IMR-90 (cell line): ENCODE measurements around the gene CCER1. TPM values are rescaled to one million over a fixed set of nuclear protein-coding genes. Genes with fewer than 3 reads are reported as not detected.

Experiments
- ATAC-seq: fragments of 200-7000 bp; cut with Tn5 transposase; 2 replicates; pipeline ENCODE4 v1.9.1; 2020; ENCODE audit warnings: low read depth, mild to moderate bottlenecking, moderate library complexity
- BruUV-seq: library from RNA; stranded (reverse); fragments of 400-500 nt; replicated peaks from 2 replicates; lab custom pipeline; 2021; lab: Mats Ljungman, UMichigan
- CTCF ChIA-PET: fragments of 300-600 bp; formaldehyde crosslinking; extraction: SDS; loops from one replicate; lab custom pipeline; 2021; ENCODE audit warnings: antibody characterized with exemption; lab: Yijun Ruan, JAX
- POLR2A ChIA-PET: fragments of 300-600 bp; sonication (Branson Sonifier 250); formaldehyde crosslinking; loops from one replicate; lab custom pipeline; 2022; ENCODE audit warnings: antibody characterized with exemption; ENCODE audit not compliant: unreplicated experiment; lab: Charles Lee
- DNase-seq: peaks from one replicate; pipeline ENCODE4 v3.0.0; 2013
- H2AFZ ChIP-seq: replicated peaks from 2 replicates; pipeline ENCODE3; 2013; ENCODE audit warnings: low read length, mild to moderate bottlenecking; ENCODE audit not compliant: poor library complexity
- H2AK5ac ChIP-seq: 2 replicates; pipeline ENCODE4 v1.6.1; 2013; ENCODE audit warnings: low read depth, low read length, inconsistent platforms
- H2AK9ac ChIP-seq: replicated peaks from 2 replicates; pipeline ENCODE3; 2013; ENCODE audit warnings: mild to moderate bottlenecking, low read depth, low read length, moderate library complexity; ENCODE audit not compliant: poor library complexity
- H2BK120ac ChIP-seq: 2 replicates; pipeline ENCODE4 v1.6.1; 2013; ENCODE audit warnings: low read depth, low read length, inconsistent platforms
- H2BK15ac ChIP-seq: 3 replicates; pipeline ENCODE4 v1.6.1; 2013; ENCODE audit warnings: low read depth, low read length, inconsistent platforms
- H2BK20ac ChIP-seq: 2 replicates; pipeline ENCODE4 v1.6.1; 2013; ENCODE audit warnings: low read depth, mild to moderate bottlenecking, inconsistent platforms, low read length, moderate library complexity
- H2BK5ac ChIP-seq: 2 replicates; pipeline ENCODE4 v1.6.1; 2013; ENCODE audit warnings: mild to moderate bottlenecking, low read depth, low read length, inconsistent platforms; ENCODE audit not compliant: poor library complexity, severe bottlenecking
- H3K14ac ChIP-seq: replicated peaks from 2 replicates; pipeline ENCODE4 v1.6.1; 2013; ENCODE audit warnings: low read depth, low read length, inconsistent platforms
- H3K18ac ChIP-seq: 2 replicates; pipeline ENCODE4 v1.6.1; 2013; ENCODE audit warnings: low read depth, low read length, control low read depth
- H3K23ac ChIP-seq: 2 replicates; pipeline ENCODE4 v1.6.1; 2013; ENCODE audit warnings: low read depth, low read length, inconsistent platforms
- H3K27ac ChIP-seq: 2 replicates; pipeline ENCODE4 v1.5.1; 2013; ENCODE audit warnings: mild to moderate bottlenecking, control low read depth, low read length; ENCODE audit not compliant: insufficient read depth
- H3K27me3 ChIP-seq: 2 replicates; pipeline ENCODE4 v1.6.1; 2013; ENCODE audit warnings: low read length; ENCODE audit not compliant: control insufficient read depth, insufficient read depth
- H3K36me3 ChIP-seq: 2 replicates; pipeline ENCODE4 v1.6.1; 2013; ENCODE audit warnings: low read length, mixed read lengths; ENCODE audit not compliant: control insufficient read depth, insufficient read depth
- H3K4ac ChIP-seq: 2 replicates; pipeline ENCODE4 v1.6.1; 2013; ENCODE audit warnings: low read depth, low read length, inconsistent platforms
- H3K4me1 ChIP-seq: 2 replicates; pipeline ENCODE4 v1.6.1; 2013; ENCODE audit warnings: low read length, mixed read lengths; ENCODE audit not compliant: control insufficient read depth, insufficient read depth
- H3K4me2 ChIP-seq: 2 replicates; pipeline ENCODE4 v1.6.1; 2013; ENCODE audit warnings: low read depth, mild to moderate bottlenecking, control low read depth, low read length, moderate library complexity
- H3K4me3 ChIP-seq: 2 replicates; pipeline ENCODE4 v1.5.1; 2013; ENCODE audit warnings: low read depth, mild to moderate bottlenecking, control low read depth, low read length, moderate library complexity; ENCODE audit not compliant: insufficient read depth
- H3K56ac ChIP-seq: 2 replicates; pipeline ENCODE4 v1.6.1; 2013; ENCODE audit warnings: low read length, inconsistent platforms; ENCODE audit not compliant: insufficient read depth; ENCODE audit errors: extremely low read depth
- H3K79me1 ChIP-seq, 2 experiments: 2 replicates each; pipeline ENCODE4 v1.6.1; 2013; ENCODE audit warnings: low read length in 2 of 2, inconsistent platforms in 1 of 2, low read depth in 1 of 2
- H3K9ac ChIP-seq: 2 replicates; pipeline ENCODE4 v1.6.1; 2013; ENCODE audit warnings: low read depth, low read length, control low read depth
- H3K9me1 ChIP-seq: 2 replicates; pipeline ENCODE4 v1.6.1; 2013; ENCODE audit warnings: low read length, inconsistent platforms; ENCODE audit not compliant: insufficient read depth
- H3K9me3 ChIP-seq: 2 replicates; pipeline ENCODE4 v1.6.1; 2013; ENCODE audit warnings: low read length; ENCODE audit not compliant: control insufficient read depth, insufficient read depth
- H4K20me1 ChIP-seq: 2 replicates; pipeline ENCODE4 v1.6.1; 2013; ENCODE audit warnings: low read length, inconsistent platforms; ENCODE audit not compliant: insufficient read depth
- H4K5ac ChIP-seq: 2 replicates; pipeline ENCODE4 v1.6.1; 2013; ENCODE audit warnings: mild to moderate bottlenecking, low read depth, low read length, control low read depth
- H4K8ac ChIP-seq, 2 experiments: 2 replicates each; pipeline ENCODE4 v1.6.1; 2013; ENCODE audit warnings: low read depth in 2 of 2, low read length in 2 of 2, control low read depth in 1 of 2, inconsistent platforms in 1 of 2
- H4K91ac ChIP-seq: 2 replicates; pipeline ENCODE4 v1.6.1; 2013; ENCODE audit warnings: low read depth, low read length, inconsistent platforms; ENCODE audit not compliant: insufficient read depth
- BHLHE40 ChIP-seq: fragments of 150-350 bp; IDR thresholded peaks from 2 replicates; pipeline ENCODE4 v1.6.1; 2016; ENCODE audit warnings: mild to moderate bottlenecking, low read depth, low read length
- CEBPB ChIP-seq: IDR thresholded peaks from 2 replicates; pipeline ENCODE4 v1.6.1; 2012; ENCODE audit warnings: low read depth, low read length, improper control_type of control experiment
- CHD1 ChIP-seq: IDR thresholded peaks from 2 replicates; pipeline ENCODE4 v1.6.1; 2012; ENCODE audit warnings: low read depth, low read length, improper control_type of control experiment
- FOS ChIP-seq: fragments of 150-350 bp; IDR thresholded peaks from 2 replicates; pipeline ENCODE4 v1.6.1; 2016; ENCODE audit warnings: low read depth, low read length
- MAZ ChIP-seq: IDR thresholded peaks from 2 replicates; pipeline ENCODE4 v1.6.1; 2012; ENCODE audit warnings: low read depth, mild to moderate bottlenecking, low read length, improper control_type of control experiment, moderate library complexity, borderline replicate concordance
- POLR2A ChIP-seq: IDR thresholded peaks from 2 replicates; pipeline ENCODE4 v1.6.1; 2012; ENCODE audit warnings: mild to moderate bottlenecking, low read depth, low read length
- RCOR1 ChIP-seq: IDR thresholded peaks from 2 replicates; pipeline ENCODE4 v1.6.1; 2012; ENCODE audit warnings: mild to moderate bottlenecking, low read length, improper control_type of control experiment; ENCODE audit not compliant: insufficient replicate concordance
- RFX5 ChIP-seq: IDR thresholded peaks from 2 replicates; pipeline ENCODE4 v1.8.0; 2012; ENCODE audit warnings: low read depth, mild to moderate bottlenecking, low read length, moderate library complexity
- WGBS, 2 experiments: methylation state at CpG; one replicate each; pipeline versions ENCODE4 v1.1.5 to v1.1.7; 2013; ENCODE audit warnings: missing lambda C conversion rate in 2 of 2; ENCODE audit not compliant: insufficient read length in 1 of 2; ENCODE audit errors: extremely low coverage in 2 of 2; 5-methylcytosine and 5-hydroxymethylcytosine counted together
- dilution Hi-C: fragments of 300-500 bp; cut with HindIII; formaldehyde crosslinking; loops from one replicate; pipeline ENCODE4 v1.14.3; 2018; ENCODE audit warnings: low sequenced_read_pairs; ENCODE audit not compliant: unreplicated experiment
- in situ Hi-C: fragments of 300-500 bp; cut with MboI; formaldehyde crosslinking; loops from 3 replicates; pipeline ENCODE4 v1.14.3; 2019; ENCODE audit warnings: low sequenced_read_pairs, inconsistent platforms, mixed read lengths
- intact Hi-C: fragments of 100-400 bp; cut with micrococcal nuclease; formaldehyde crosslinking; loops from 2 replicates; pipeline ENCODE4 v1.10.0; 2022
- polyA plus RNA-seq, 3 experiments: library from polyadenylated mRNA; depleted of rRNA; stranded (reverse); fragments of >200 nt; gene quantifications; 2 replicates each; pipeline ENCODE4 v1.2.3, GENCODE V29; 2012; ENCODE audit warnings: low replicate concordance in 1 of 3
- total RNA-seq: library from RNA; depleted of rRNA; stranded (reverse); fragments of >200 nt; gene quantifications from 2 replicates; pipeline ENCODE4 v1.2.3, GENCODE V29; 2012; rRNA removed
- TF ChIP-seq, protein P1 (sequence below): fragments of 150-350 bp; IDR thresholded peaks from 2 replicates; pipeline ENCODE4 v1.6.1; 2016; ENCODE audit warnings: low read depth, mild to moderate bottlenecking, low read length, moderate library complexity, borderline replicate concordance

The CCER1 gene
- total and polyA plus RNA-seq, 2 of the 4 experiments (the other 2 are of a cell fraction), result not detected

- no peak overlapping the region for H2AK9ac ChIP-seq
- ATAC-seq, result no peak
- H3K9me3 ChIP-seq, result no peaks in the 10 kb centered on the region
- no peaks in the 10 kb centered on the region for H3K9me1 ChIP-seq
- H4K5ac ChIP-seq, result no peak overlapping the region
- H3K27ac ChIP-seq, result no peak overlapping the region
- H2BK20ac ChIP-seq, result no peak overlapping the region
- ChIA-PET CTCF (no interaction called here), POLR2A (no interaction called here)
- H2BK120ac ChIP-seq, result no peak overlapping the region
- no peak overlapping the region for H4K91ac ChIP-seq
- H3K23ac ChIP-seq, result no peak overlapping the region
- H3K14ac ChIP-seq, result no peak overlapping the region
- H3K4me3 ChIP-seq, result no peak overlapping the region
- no peak overlapping the region for H4K8ac ChIP-seq
- 85% methylated on average over 2 of the region's 2 CpGs; no CpG with 5 or more reads in 1 of the 2 experiments for WGBS, 2 experiments
- no peaks in the 10 kb centered on the region for H3K79me1 ChIP-seq
- H3K18ac ChIP-seq, result no peak overlapping the region
- no peak for DNase-seq
- H3K56ac ChIP-seq, result no peak overlapping the region
- H3K4ac ChIP-seq, result no peak overlapping the region
- no TSS peak for BruUV-seq
- no peak overlapping the region for H3K9ac ChIP-seq
- no peaks in the 10 kb centered on the region; the same call in 1 of the 2 replicates for H3K4me1 ChIP-seq
- no peak overlapping the region for H2BK5ac ChIP-seq
- in situ Hi-C loops, result no loop called here
- no peak overlapping the region for H2AFZ ChIP-seq
- intact Hi-C loops, result loop anchor here (10.0 kb wide), 1 partner anchor 1358 kb away; no protein-coding TSS in a partner anchor
- dilution Hi-C loops, result no loop called here
- H3K36me3 ChIP-seq, result no peaks in the 10 kb centered on the region
- H2BK15ac ChIP-seq, result no peak overlapping the region
- no peak overlapping the region for H2AK5ac ChIP-seq
- H4K20me1 ChIP-seq, result no peaks in the 10 kb centered on the region
- H3K27me3 ChIP-seq, result no peaks in the 10 kb centered on the region
- TF ChIP-seq, protein P1, sequence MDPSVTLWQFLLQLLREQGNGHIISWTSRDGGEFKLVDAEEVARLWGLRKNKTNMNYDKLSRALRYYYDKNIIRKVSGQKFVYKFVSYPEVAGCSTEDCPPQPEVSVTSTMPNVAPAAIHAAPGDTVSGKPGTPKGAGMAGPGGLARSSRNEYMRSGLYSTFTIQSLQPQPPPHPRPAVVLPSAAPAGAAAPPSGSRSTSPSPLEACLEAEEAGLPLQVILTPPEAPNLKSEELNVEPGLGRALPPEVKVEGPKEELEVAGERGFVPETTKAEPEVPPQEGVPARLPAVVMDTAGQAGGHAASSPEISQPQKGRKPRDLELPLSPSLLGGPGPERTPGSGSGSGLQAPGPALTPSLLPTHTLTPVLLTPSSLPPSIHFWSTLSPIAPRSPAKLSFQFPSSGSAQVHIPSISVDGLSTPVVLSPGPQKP, result no peak
- no peak for TF ChIP-seq CHD1
- TF ChIP-seq RCOR1, result no peak
- TF ChIP-seq MAZ, result no peak
- TF ChIP-seq POLR2A, result no peak
- TF ChIP-seq BHLHE40, result no peak
- TF ChIP-seq CEBPB, result no peak
- no peak for TF ChIP-seq FOS
- no peak for TF ChIP-seq RFX5
- no peak overlapping the region for H3K4me2 ChIP-seq
These were observed 52.4 kb downstream of the CCER1 start for GRCh38 chr12:90902596-90902995.

Other genes with a start within 250 kb of the CCER1 start
- gene EPYC, start 49.8 kb upstream of the CCER1 start, total RNA-seq, result not detected in 2 replicates
- not detected in 2 replicates for gene EPYC, start 49.8 kb upstream of the CCER1 start, polyA plus RNA-seq (2012; rRNA removed)
- not detected in 2 replicates for gene KERA, start 102.8 kb upstream of the CCER1 start, total RNA-seq
- gene KERA, start 102.8 kb upstream of the CCER1 start, polyA plus RNA-seq (2012; rRNA removed), result not detected in 2 replicates
- gene LUM, start 156.3 kb upstream of the CCER1 start, total RNA-seq, result 46.1 and 50.0 TPM in 2 replicates
- 49.1 and 70.5 TPM in 2 replicates for gene LUM, start 156.3 kb upstream of the CCER1 start, polyA plus RNA-seq (2012; rRNA removed)
- gene DCN, start 227.6 kb upstream of the CCER1 start, total RNA-seq, result 223 and 241 TPM in 2 replicates
- gene DCN, start 227.6 kb upstream of the CCER1 start, polyA plus RNA-seq (2012; rRNA removed), result 792 and 965 TPM in 2 replicates